K562 (cell line): Measurements from ENCODE around the gene SLCO3A1. TPM values are rescaled to one million over a fixed set of nuclear protein-coding genes. Genes with fewer than 3 reads are reported as not detected.

Experiments
- ATAC-seq: fragments of 200-7000 bp; cut with Tn5 transposase; 3 replicates; pipeline ENCODE4 v1.9.1; 2020; ENCODE audit warnings: moderate library complexity
- BruUV-seq: library from RNA; stranded (reverse); fragments of 400-500 nt; replicated peaks from 2 replicates; lab custom pipeline; 2021; lab: Mats Ljungman, UMichigan
- CTCF ChIA-PET: fragments of 300-600 bp; formaldehyde crosslinking; extraction: SDS; loops from one replicate; lab custom pipeline; 2021; ENCODE audit warnings: low intra/inter-chr PET ratio; lab: Yijun Ruan, JAX
- POLR2A ChIA-PET: fragments of 300-600, 350-650 bp; sonication (Branson Sonifier 250); formaldehyde crosslinking; extraction: SDS; loops from one replicate; lab custom pipeline; 2021; ENCODE audit warnings: antibody characterized with exemption, inconsistent platforms; lab: Yijun Ruan, JAX
- DNase-seq, 4 experiments: peaks; one replicate each; pipeline versions ENCODE4 v3.0.0 to v3.0.0-alpha.2; 2011 to 2018; ENCODE audit warnings: low spot score in 3 of 4, mixed read lengths in 3 of 4; ENCODE audit errors: extremely low read depth in 1 of 4
- FAIRE-seq: peaks from 2 replicates; lab custom pipeline; 2011; peaks lifted over from hg19 to GRCh38; lab: Jason Lieb, UNC
- H2AFZ ChIP-seq: 2 replicates; pipeline ENCODE4 v1.6.0; 2011; ENCODE audit warnings: low read depth, low read length, control low read depth, inconsistent platforms
- H3K27ac ChIP-seq: fragments of 200-600 bp; 3 replicates; pipeline ENCODE4 v1.8.0; 2011; ENCODE audit warnings: low read depth, mild to moderate bottlenecking, control low read depth, inconsistent platforms, low read length, moderate library complexity, mixed read lengths; ENCODE audit errors: extremely low read depth
- H3K27me3 ChIP-seq, 2 experiments: fragments of 300-600 bp in 1 of 2; 2 replicates in 1 of 2; 3 replicates in 1 of 2; pipeline versions ENCODE4 v1.6.0 to v1.8.0; 2011; ENCODE audit warnings: inconsistent platforms in 2 of 2, low read length in 2 of 2, mild to moderate bottlenecking in 1 of 2, mixed read lengths in 1 of 2, moderate library complexity in 1 of 2; ENCODE audit not compliant: control insufficient read depth in 2 of 2, insufficient read depth in 2 of 2
- H3K36me3 ChIP-seq: fragments of 300-600 bp; 3 replicates; pipeline ENCODE4 v1.8.0; 2011; ENCODE audit warnings: mild to moderate bottlenecking, low read length, inconsistent platforms; ENCODE audit not compliant: control insufficient read depth, insufficient read depth
- H3K4me1 ChIP-seq, 2 experiments: fragments of 200-600 bp in 1 of 2; replicated peaks in 1 of 2; 2 replicates in 1 of 2; 3 replicates in 1 of 2; pipeline versions ENCODE4 v1.5.1 to v1.8.0; 2011; ENCODE audit warnings: inconsistent platforms in 2 of 2, low read length in 2 of 2, mild to moderate bottlenecking in 1 of 2, mixed read lengths in 1 of 2, moderate library complexity in 1 of 2; ENCODE audit not compliant: control insufficient read depth in 2 of 2, insufficient read depth in 2 of 2
- H3K4me2 ChIP-seq: 2 replicates; pipeline ENCODE4 v1.6.1; 2011; ENCODE audit warnings: low read length, control low read depth, inconsistent platforms, mixed read lengths; ENCODE audit not compliant: insufficient read depth
- H3K4me3 ChIP-seq: fragments of 200-600 bp; sonication (generic), shearing (Covaris generic); 2 replicates; pipeline ENCODE4 v1.5.1; 2016; ENCODE audit warnings: control low read depth, inconsistent platforms
- H3K79me2 ChIP-seq: fragments of 200-600 bp; 3 replicates; pipeline ENCODE4 v1.8.0; 2011; ENCODE audit warnings: low read length, inconsistent platforms; ENCODE audit not compliant: control insufficient read depth, insufficient read depth
- H3K9ac ChIP-seq, 2 experiments: 2 replicates each; pipeline versions ENCODE4 v1.6.0 to v1.6.1; 2011; ENCODE audit warnings: low read depth in 2 of 2, low read length in 2 of 2, control low read depth in 1 of 2, inconsistent platforms in 1 of 2, mild to moderate bottlenecking in 1 of 2, mixed read lengths in 1 of 2; ENCODE audit not compliant: insufficient read depth in 1 of 2
- H3K9me1 ChIP-seq: one replicate; pipeline ENCODE4 v1.6.0; 2011; ENCODE audit warnings: inconsistent platforms, mild to moderate bottlenecking, low read length, moderate library complexity; ENCODE audit not compliant: control insufficient read depth, insufficient read depth
- H3K9me3 ChIP-seq: replicated peaks from 2 replicates; pipeline ENCODE4 v1.5.1; 2011; ENCODE audit warnings: low read depth, low read length, inconsistent platforms; ENCODE audit not compliant: control insufficient read depth, insufficient read depth
- H4K20me1 ChIP-seq: replicated peaks from 2 replicates; pipeline ENCODE4 v1.6.1; 2011; ENCODE audit warnings: low read length, inconsistent platforms, mixed read lengths; ENCODE audit not compliant: control insufficient read depth, insufficient read depth
- ATF7 ChIP-seq: fragments of 450-650 bp; IDR thresholded peaks from 2 replicates; pipeline ENCODE4 v1.7.1; 2014; ENCODE audit warnings: mild to moderate bottlenecking, moderate library complexity
- BMI1 ChIP-seq: fragments of 150-350 bp; IDR thresholded peaks from 2 replicates; pipeline ENCODE4 v1.6.1; 2014; ENCODE audit warnings: low read length
- FOXP4 ChIP-seq: sonication (generic); formaldehyde crosslinking; IDR thresholded peaks from 2 replicates; pipeline ENCODE4 v1.8.0; 2022; ENCODE audit warnings: mild to moderate bottlenecking, missing genetic modification reagents, borderline replicate concordance
- HDAC3 ChIP-seq: fragments of 450-650 bp; IDR thresholded peaks from 2 replicates; pipeline ENCODE4 v1.6.1; 2018; ENCODE audit warnings: borderline replicate concordance, mild to moderate bottlenecking, moderate library complexity; ENCODE audit not compliant: partially characterized antibody
- HMG20A ChIP-seq: fragments of 450-650 bp; formaldehyde crosslinking; conservative IDR thresholded peaks from 2 replicates; pipeline ENCODE4 v1.4.0; 2020; ENCODE audit warnings: mild to moderate bottlenecking, mixed read lengths
- NKRF ChIP-seq: fragments of 450-650 bp; IDR thresholded peaks from 2 replicates; pipeline ENCODE4 v1.6.1; 2016; ENCODE audit warnings: borderline replicate concordance
- PHF8 ChIP-seq: fragments of 200-600 bp; sonication (generic); IDR thresholded peaks from 2 replicates; pipeline ENCODE4 v1.6.1; 2012; ENCODE audit warnings: mixed run types, mild to moderate bottlenecking, inconsistent platforms, low read length, moderate library complexity, borderline replicate concordance
- PML ChIP-seq: IDR thresholded peaks from 2 replicates; pipeline ENCODE4 v1.6.1; 2012; ENCODE audit warnings: low read length, inconsistent platforms
- POLR3G ChIP-seq: IDR thresholded peaks from 2 replicates; pipeline ENCODE4 v1.6.1; 2011; ENCODE audit not compliant: insufficient read length, insufficient replicate concordance; ENCODE audit errors: extremely low read depth
- SFPQ ChIP-seq: fragments of 200-400 bp; formaldehyde crosslinking; IDR thresholded peaks from 2 replicates; pipeline ENCODE4 v1.6.1; 2017; ENCODE audit warnings: mild to moderate bottlenecking, low read depth, low read length, moderate library complexity
- TSC22D4 ChIP-seq: fragments of 450-650 bp; IDR thresholded peaks from 2 replicates; pipeline ENCODE4 v1.6.1; 2016; ENCODE audit warnings: missing genetic modification characterization, missing biosample characterization, control low read depth
- VEZF1 ChIP-seq: fragments of 200-800 bp; sonication (Bioruptor generic); IDR thresholded peaks from 2 replicates; pipeline ENCODE4 v1.6.1; 2017; ENCODE audit warnings: missing genetic modification characterization, missing compliant biosample characterization
- ZC3H4 ChIP-seq: sonication (generic); formaldehyde crosslinking; IDR thresholded peaks from 2 replicates; pipeline ENCODE4 v1.9.0; 2021; ENCODE audit warnings: missing genetic modification reagents, borderline replicate concordance
- ZNF780A ChIP-seq: fragments of 250-450 bp; sonication (Bioruptor Pico); IDR thresholded peaks from 2 replicates; pipeline ENCODE4 v1.5.0; 2021; ENCODE audit warnings: mild to moderate bottlenecking
- WGBS: fragments of 100-300 bp; shearing (Covaris generic); methylation state at CpG from one replicate; pipeline ENCODE4 v1.1.6; 2016; ENCODE audit warnings: low coverage, mixed read lengths; ENCODE audit not compliant: insufficient coverage; ENCODE audit errors: missing lambda C conversion rate; 5-methylcytosine and 5-hydroxymethylcytosine counted together
- in situ Hi-C: fragments of 300-500 bp; cut with MboI; formaldehyde crosslinking; loops from 4 replicates; pipeline ENCODE4 v1.15.0; 2018; ENCODE audit warnings: inconsistent platforms, mixed read lengths
- intact Hi-C: fragments of 100-400 bp; cut with micrococcal nuclease; formaldehyde crosslinking; loops from 2 replicates; pipeline ENCODE4 v1.14.2; 2022
- polyA plus RNA-seq, 8 experiments: library from polyadenylated mRNA; depleted of rRNA in 4 of 8; stranded (reverse) in 5 of 8; unstranded in 3 of 8; fragments of >200 nt; fragmentation: Nextera tagmentation in 2 of 8; fragmentation: Illumina TruSeq in 1 of 8; extraction: Ambion mirVana in 2 of 8; extraction: Trizol in 1 of 8; gene quantifications; 2 replicates each; pipeline versions ENCODE4 v1.2.1 to v1.2.3, GENCODE V29; 2011 to 2014; ENCODE audit warnings: inconsistent platforms in 1 of 8, missing spikeins in 1 of 8
- total RNA-seq, 7 experiments: library from RNA; depleted of rRNA in 6 of 7; stranded (reverse); fragments of >200 nt in 6 of 7; fragmentation: Illumina TruSeq in 2 of 7; extraction: Trizol in 2 of 7; gene quantifications; 2 replicates each; pipeline versions ENCODE4 v1.2.1 to v1.2.3, GENCODE V29; 2011 to 2021; ENCODE audit warnings: low replicate concordance in 1 of 7

Gene SLCO3A1
- total and polyA plus RNA-seq, 9 of the 15 experiments (the other 6 are each of a cell fraction or from before 2014, with no cell fraction given), result 0.01 to 0.84 (median 0.06) TPM; not detected in 3

GRCh38 chr15:92167451-92167850 lies 313.9 kb downstream of the SLCO3A1 start:
- BruUV-seq, result no TSS peak
- 1% methylated on average over 7 of the region's 7 CpGs for WGBS
- FAIRE-seq, result no peak
- Histone ChIP-seq H3K27ac (no peak overlapping the region), H3K4me1 (no peaks in the 10 kb centered on the region), H3K9me1 (no peaks in the 10 kb centered on the region), H3K36me3 (no peaks in the 10 kb centered on the region), H3K9me3 (no peaks in the 10 kb centered on the region), H4K20me1 (no peaks in the 10 kb centered on the region), H3K4me2 (no peak overlapping the region), H3K79me2 (no peaks in the 10 kb centered on the region), H3K9ac (no peak overlapping the region), H3K27me3 (peaks cover 0 to 24% of the 10 kb centered on the region in 2 experiments; a peak in 3 of 5 replicates), H3K4me3 (no peak overlapping the region), H2AFZ (no peak overlapping the region)
- intact Hi-C loops (no loop called here), in situ Hi-C loops (no loop called here)
- DNase-seq, result no peak
- no peak for ATAC-seq
- ChIA-PET CTCF (no interaction called here), POLR2A (no interaction called here)
- no peak for TF ChIP-seq POLR3G
- TF ChIP-seq NKRF, result no peak
- TF ChIP-seq HMG20A (CRISPR knock-in tag), result no peak
- TF ChIP-seq SFPQ, result no peak
- no peak for TF ChIP-seq FOXP4 (CRISPR knock-in tag)
- no peak for TF ChIP-seq PHF8
- TF ChIP-seq ATF7, result no peak
- no peak for TF ChIP-seq VEZF1
- TF ChIP-seq BMI1, result no peak
- TF ChIP-seq TSC22D4 (tag), result no peak
- no peak for TF ChIP-seq HDAC3
- TF ChIP-seq PML, result no peak
- TF ChIP-seq ZNF780A (CRISPR knock-in tag), result no peak
- no peak for TF ChIP-seq ZC3H4 (CRISPR knock-in tag)
